ENCODE measurements around the gene NOL12.
A peak's percentile ranks its signal among the peaks of the same experiment; 100 is the strongest.

Gene NOL12

DNA sequence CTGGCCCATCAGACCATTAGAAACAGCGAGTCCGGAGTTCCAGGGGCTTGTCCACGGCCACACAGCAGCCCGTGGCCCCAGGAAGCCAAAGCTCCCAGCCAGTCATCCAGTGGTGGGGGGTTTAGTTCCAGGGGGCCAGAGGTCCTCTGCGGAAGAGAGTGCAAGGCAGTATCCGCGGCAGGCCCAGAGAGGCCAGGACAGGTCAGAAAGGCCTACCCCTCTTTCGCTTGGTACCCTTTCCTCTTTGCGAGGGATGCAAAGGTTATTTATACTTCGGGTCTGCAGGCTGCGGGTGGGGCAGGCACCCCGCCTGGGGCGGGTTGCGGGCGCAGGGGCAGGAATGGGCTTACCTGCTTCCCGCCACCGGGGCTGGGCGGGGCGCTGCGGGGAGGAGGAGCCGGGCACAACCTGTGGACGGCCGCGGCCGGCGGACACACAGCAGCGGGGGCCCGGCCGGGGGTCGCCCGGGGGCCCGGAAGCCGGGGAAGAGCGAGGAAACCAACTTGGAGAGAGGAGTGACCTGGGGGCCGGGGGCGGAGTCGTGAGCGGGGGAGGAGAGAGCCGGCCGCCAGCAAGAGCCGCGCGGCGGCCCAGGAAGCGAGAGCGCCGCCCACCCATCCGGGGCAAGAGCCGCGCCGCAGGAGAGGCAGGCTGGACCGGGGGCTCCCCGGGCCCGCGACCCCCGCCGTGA, 46.9 kb upstream of the NOL12 start, which contains the start of gene SH3BP1:
SH3BP1 (plus strand) TSS at position 600 of the 691 bp plus-strand sequence. CDS start 119 bp downstream, outside the sequence.
- H3F3A ChIP-seq (ENCODE audit: control insufficient read depth, insufficient read depth), result peaks cover 22% of the 10 kb centered on the region
- H3K9me3 ChIP-seq (ENCODE audit: control insufficient read depth, insufficient read depth, low read length), result no peaks in the 10 kb centered on the region
- H3K4me2 ChIP-seq (ENCODE audit: low read length), result peak within 1 kb of the TSS; percentile 97
- H4K20me1 ChIP-seq (ENCODE audit: control insufficient read depth, insufficient read depth, low read depth, low read length), result no peaks in the 10 kb centered on the region; the same call in 1 of the 2 replicates
- peaks cover 22% of the 10 kb centered on the region for H3K36me3 ChIP-seq (ENCODE audit: control insufficient read depth, low read length)
- H3K4me3 ChIP-seq (ENCODE audit: low read length), result peak within 1 kb of the TSS; percentile 79
- no peaks in the 10 kb centered on the region for H3K9me2 ChIP-seq (replicated peaks; ENCODE audit: control insufficient read depth, low read length)
- H3K27me3 ChIP-seq (ENCODE audit: control insufficient read depth, low read length), result no peaks in the 10 kb centered on the region
- H3K4me1 ChIP-seq (ENCODE audit: control insufficient read depth, low read length), result peaks cover 38% of the 10 kb centered on the region
- no peak for TF ChIP-seq EZH2phosphoT487 (IDR thresholded peaks at IDR 0.05; ENCODE audit: borderline replicate concordance, low read length)
- TF ChIP-seq, protein P1, sequence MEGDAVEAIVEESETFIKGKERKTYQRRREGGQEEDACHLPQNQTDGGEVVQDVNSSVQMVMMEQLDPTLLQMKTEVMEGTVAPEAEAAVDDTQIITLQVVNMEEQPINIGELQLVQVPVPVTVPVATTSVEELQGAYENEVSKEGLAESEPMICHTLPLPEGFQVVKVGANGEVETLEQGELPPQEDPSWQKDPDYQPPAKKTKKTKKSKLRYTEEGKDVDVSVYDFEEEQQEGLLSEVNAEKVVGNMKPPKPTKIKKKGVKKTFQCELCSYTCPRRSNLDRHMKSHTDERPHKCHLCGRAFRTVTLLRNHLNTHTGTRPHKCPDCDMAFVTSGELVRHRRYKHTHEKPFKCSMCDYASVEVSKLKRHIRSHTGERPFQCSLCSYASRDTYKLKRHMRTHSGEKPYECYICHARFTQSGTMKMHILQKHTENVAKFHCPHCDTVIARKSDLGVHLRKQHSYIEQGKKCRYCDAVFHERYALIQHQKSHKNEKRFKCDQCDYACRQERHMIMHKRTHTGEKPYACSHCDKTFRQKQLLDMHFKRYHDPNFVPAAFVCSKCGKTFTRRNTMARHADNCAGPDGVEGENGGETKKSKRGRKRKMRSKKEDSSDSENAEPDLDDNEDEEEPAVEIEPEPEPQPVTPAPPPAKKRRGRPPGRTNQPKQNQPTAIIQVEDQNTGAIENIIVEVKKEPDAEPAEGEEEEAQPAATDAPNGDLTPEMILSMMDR (IDR thresholded peaks at IDR 0.05; ENCODE audit: low read depth, low read length, poor library complexity, severe bottlenecking), result no peak
- H3K79me2 ChIP-seq (ENCODE audit: control insufficient read depth, low read length), result peaks cover 9% of the 10 kb centered on the region
- peak within 1 kb of the TSS; percentile 30 for H3K27ac ChIP-seq (ENCODE audit: low read depth, low read length)

DNA sequence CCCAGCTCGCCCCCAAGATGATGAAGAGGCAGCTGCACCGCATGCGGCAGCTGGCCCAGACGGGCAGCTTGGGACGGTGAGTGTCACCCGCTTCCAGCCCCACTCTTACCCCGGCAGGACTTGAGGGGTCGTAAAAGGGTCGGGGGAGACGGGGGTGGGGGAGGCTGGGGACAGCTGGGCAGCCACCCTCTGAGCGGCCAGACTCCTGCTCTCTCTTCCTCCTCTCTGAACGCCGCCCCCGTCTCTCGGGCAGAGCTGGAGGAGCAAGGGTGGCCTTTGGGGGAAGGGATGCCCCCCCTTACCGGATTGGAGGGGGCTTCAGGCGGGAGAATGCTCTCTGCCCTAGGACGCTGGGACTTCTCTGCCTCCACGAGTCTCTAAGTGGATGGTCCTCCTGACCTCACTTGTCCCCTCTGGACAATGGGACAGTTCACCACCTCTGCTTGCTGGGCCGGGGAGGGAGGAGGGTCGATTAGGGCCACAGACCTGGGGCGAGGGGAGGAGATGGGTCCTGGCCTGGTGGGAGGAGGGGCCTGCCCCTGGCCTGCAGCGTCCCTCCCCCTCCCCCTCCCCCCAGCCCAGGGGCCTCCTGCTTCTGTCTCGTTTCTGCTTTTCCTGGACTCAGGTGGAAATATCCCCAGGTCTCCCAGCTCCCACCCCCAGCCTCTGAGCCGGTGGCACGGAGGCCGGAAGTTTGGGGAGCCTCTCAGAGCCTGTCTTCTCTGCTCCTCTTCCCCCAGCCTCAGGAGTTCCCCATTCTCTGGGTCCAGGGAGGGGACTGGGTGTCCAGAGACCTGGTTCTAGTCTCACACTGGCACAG, 46.2 kb upstream of the NOL12 start:
- H3K9me3 ChIP-seq (ENCODE audit: control insufficient read depth, insufficient read depth, low read length), result no peaks in the 10 kb centered on the region
- peak overlapping the region; percentile 30 for H3K27ac ChIP-seq (ENCODE audit: low read depth, low read length)
- peaks cover 9% of the 10 kb centered on the region for H3K79me2 ChIP-seq (ENCODE audit: control insufficient read depth, low read length)
- TF ChIP-seq EZH2phosphoT487 (IDR thresholded peaks at IDR 0.05; ENCODE audit: borderline replicate concordance, low read length), result no peak
- TF ChIP-seq, protein P1 (IDR thresholded peaks at IDR 0.05; ENCODE audit: low read depth, low read length, poor library complexity, severe bottlenecking), result no peak
- H3K4me2 ChIP-seq (ENCODE audit: low read length), result peak overlapping the region; percentile 97
- peaks cover 31% of the 10 kb centered on the region for H3K4me1 ChIP-seq (ENCODE audit: control insufficient read depth, low read length)
- H3K36me3 ChIP-seq (ENCODE audit: control insufficient read depth, low read length), result peaks cover 23% of the 10 kb centered on the region
- H3K27me3 ChIP-seq (ENCODE audit: control insufficient read depth, low read length), result no peaks in the 10 kb centered on the region
- H4K20me1 ChIP-seq (ENCODE audit: control insufficient read depth, insufficient read depth, low read depth, low read length), result no peaks in the 10 kb centered on the region
- peak overlapping the region; percentile 79 for H3K4me3 ChIP-seq (ENCODE audit: low read length)
- H3F3A ChIP-seq (ENCODE audit: control insufficient read depth, insufficient read depth), result peaks cover 18% of the 10 kb centered on the region
- no peaks in the 10 kb centered on the region for H3K9me2 ChIP-seq (replicated peaks; ENCODE audit: control insufficient read depth, low read length)

DNA sequence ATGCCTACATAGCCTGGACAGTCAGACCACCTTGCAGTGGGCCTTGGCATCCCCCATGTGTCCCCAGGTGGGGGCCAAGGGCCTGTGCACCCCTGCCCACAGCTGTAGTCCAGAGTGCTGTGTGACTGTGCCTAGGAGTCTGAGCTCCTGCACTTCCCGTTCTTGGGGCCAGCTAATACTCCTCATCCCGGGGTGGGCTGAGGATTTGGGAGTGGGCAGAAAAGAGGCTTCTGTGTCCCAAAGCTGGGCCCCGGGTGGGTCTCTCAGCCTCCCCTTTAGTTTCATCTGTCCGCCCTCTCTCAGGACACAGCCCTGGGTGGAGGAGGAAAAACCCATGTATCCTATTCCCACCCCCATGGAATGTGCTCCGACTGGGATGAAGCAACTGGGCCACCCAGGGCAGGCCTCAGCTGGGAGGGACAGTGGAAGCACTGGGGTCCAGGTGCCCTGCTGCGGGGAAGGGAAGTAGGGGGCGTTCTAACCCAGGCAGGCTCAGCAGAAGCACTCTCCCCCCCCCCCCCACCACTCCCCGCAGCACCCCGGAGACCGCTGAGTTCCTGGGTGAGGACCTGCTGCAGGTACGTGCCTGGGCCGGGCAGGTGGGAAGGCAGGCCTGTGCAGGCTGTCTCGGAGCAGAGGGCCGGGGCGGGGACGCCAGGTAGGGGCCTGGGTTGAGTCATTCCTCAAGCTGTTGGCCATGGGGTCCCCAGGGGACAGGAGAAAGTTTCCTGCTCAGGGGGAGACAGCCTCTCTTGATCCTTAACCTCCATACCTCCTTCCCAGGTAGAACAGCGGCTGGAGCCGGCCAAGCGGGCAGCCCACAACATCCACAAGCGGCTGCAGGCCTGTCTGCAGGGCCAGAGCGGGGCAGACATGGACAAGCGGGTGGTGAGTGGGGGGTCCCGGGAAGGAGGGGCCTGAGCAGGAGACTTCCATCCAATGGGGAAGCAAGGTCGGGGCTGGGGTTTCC, 45.3 kb upstream of the NOL12 start:
- peaks cover 31% of the 10 kb centered on the region for H3K4me1 ChIP-seq (ENCODE audit: control insufficient read depth, low read length)
- TF ChIP-seq EZH2phosphoT487 (IDR thresholded peaks at IDR 0.05; ENCODE audit: borderline replicate concordance, low read length), result no peak
- TF ChIP-seq, protein P1 (IDR thresholded peaks at IDR 0.05; ENCODE audit: low read depth, low read length, poor library complexity, severe bottlenecking), result peak; percentile 21
- H3K27me3 ChIP-seq (ENCODE audit: control insufficient read depth, low read length), result no peaks in the 10 kb centered on the region
- H3K79me2 ChIP-seq (ENCODE audit: control insufficient read depth, low read length), result peaks cover 9% of the 10 kb centered on the region
- peak overlapping the region; percentile 97 for H3K4me2 ChIP-seq (ENCODE audit: low read length)
- peak overlapping the region; percentile 30 for H3K27ac ChIP-seq (ENCODE audit: low read depth, low read length)
- H4K20me1 ChIP-seq (ENCODE audit: control insufficient read depth, insufficient read depth, low read depth, low read length), result no peaks in the 10 kb centered on the region
- H3K9me3 ChIP-seq (ENCODE audit: control insufficient read depth, insufficient read depth, low read length), result no peaks in the 10 kb centered on the region
- peaks cover 18% of the 10 kb centered on the region for H3F3A ChIP-seq (ENCODE audit: control insufficient read depth, insufficient read depth)
- peaks cover 30% of the 10 kb centered on the region for H3K36me3 ChIP-seq (ENCODE audit: control insufficient read depth, low read length)
- H3K9me2 ChIP-seq (replicated peaks; ENCODE audit: control insufficient read depth, low read length), result no peaks in the 10 kb centered on the region
- peak overlapping the region; percentile 79 for H3K4me3 ChIP-seq (ENCODE audit: low read length)
